Prostate gland (tissue), 2 donors: Measurements from ENCODE around the gene CCDC148.

Experiments used
- POLR2A ChIP-seq: fragments of 450-650 bp; IDR thresholded peaks from one replicate; pipeline ENCODE4 v1.6.1; 2016; ENCODE audit warnings: antibody characterized with exemption, mild to moderate bottlenecking
- POLR2AphosphoS5 ChIP-seq: sonication (generic); formaldehyde crosslinking; IDR thresholded peaks from one replicate; pipeline ENCODE4 v1.6.1; 2017; ENCODE audit warnings: antibody characterized with exemption
- TF ChIP-seq, protein P1 (sequence below), 4 experiments: fragments of 200-600 bp in 2 of 4; fragments of 450-650 bp in 2 of 4; sonication (generic) in 2 of 4; IDR thresholded peaks; 1 replicate in 3 of 4; 2 replicates in 1 of 4; pipeline ENCODE4 v1.5.1; 2016 to 2019; ENCODE audit warnings: antibody characterized with exemption in 4 of 4, mild to moderate bottlenecking in 2 of 4, moderate library complexity in 2 of 4

DNA sequence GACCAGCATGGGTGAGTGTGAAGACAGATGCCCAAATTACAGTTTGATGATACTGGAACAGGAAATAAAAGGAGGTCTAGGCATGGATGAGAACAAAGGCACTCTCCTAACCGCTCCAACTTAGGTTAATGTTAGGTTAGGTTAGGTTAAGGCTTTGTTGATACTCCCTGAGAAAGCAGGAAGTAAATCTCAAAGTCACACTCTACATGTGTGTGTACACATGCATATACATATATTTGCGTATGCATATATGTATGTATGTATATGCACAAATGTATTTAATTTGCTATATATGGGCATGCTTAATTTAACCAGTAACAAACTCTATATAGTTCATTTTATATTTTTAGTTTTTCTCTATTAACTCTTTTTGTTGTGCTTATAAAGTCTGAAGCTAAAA, 215.6 kb downstream of the CCDC148 start:
- no peak for TF ChIP-seq POLR2A
- TF ChIP-seq, protein P1, sequence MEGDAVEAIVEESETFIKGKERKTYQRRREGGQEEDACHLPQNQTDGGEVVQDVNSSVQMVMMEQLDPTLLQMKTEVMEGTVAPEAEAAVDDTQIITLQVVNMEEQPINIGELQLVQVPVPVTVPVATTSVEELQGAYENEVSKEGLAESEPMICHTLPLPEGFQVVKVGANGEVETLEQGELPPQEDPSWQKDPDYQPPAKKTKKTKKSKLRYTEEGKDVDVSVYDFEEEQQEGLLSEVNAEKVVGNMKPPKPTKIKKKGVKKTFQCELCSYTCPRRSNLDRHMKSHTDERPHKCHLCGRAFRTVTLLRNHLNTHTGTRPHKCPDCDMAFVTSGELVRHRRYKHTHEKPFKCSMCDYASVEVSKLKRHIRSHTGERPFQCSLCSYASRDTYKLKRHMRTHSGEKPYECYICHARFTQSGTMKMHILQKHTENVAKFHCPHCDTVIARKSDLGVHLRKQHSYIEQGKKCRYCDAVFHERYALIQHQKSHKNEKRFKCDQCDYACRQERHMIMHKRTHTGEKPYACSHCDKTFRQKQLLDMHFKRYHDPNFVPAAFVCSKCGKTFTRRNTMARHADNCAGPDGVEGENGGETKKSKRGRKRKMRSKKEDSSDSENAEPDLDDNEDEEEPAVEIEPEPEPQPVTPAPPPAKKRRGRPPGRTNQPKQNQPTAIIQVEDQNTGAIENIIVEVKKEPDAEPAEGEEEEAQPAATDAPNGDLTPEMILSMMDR (IDR thresholded peaks at IDR 0.05) = no peak
- no peak for TF ChIP-seq POLR2AphosphoS5
